GM20000 (cell line): ENCODE data around the gene RANBP17.

Experiments used
- DNase-seq: peaks from one replicate; pipeline ENCODE4 v3.0.0; 2012; ENCODE audit warnings: low spot score
- CTCF ChIP-seq: IDR thresholded peaks from 2 replicates; pipeline ENCODE4 v1.5.1; 2012; ENCODE audit warnings: mild to moderate bottlenecking, control low read depth; ENCODE audit errors: extremely low read depth, missing control alignments

Gene RANBP17

DNA sequence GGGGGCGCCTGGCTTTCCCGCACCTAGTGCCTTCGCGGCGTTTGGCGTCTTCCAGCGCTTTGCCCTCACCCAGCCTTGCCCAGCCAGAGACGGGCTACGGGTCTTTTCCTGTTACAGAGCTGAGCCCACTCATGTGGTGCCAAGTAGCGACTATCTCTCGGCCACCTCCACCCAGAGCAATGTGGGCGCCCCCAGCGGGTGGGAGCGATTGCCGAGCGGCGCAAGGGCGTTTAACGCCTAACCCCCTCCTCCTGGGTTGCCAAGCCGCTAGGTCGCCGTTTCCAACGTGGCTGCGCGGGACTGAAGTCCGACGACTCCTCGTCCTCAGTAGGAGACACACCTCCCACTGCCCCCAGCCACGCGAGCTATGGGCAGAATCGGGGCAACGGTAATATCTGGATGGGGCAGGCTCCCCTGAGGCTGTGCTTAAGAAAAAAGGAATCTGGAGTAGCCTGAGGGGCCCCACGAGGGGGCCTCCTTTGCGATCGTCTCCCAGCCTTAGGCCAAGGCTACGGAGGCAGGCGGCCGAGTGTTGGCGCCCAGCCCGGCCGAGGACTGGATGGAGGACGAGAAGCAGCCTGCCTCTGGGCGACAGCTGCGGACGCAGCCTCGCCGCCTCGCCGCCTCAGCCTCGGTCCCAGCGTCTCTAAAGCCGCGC, 453.0 kb downstream of the RANBP17 start:
- TF ChIP-seq CTCF, result no peak
- DNase-seq, result no peak

- no peak for TF ChIP-seq CTCF
- no peak for DNase-seq
Measured at GRCh38 chr5:171315386-171315891, 453.6 kb downstream of the RANBP17 start.

- no peak for TF ChIP-seq CTCF
- no peak for DNase-seq
Measured at GRCh38 chr5:171315925-171316257, 454.1 kb downstream of the RANBP17 start.

- DNase-seq, result no peak
Measured at GRCh38 chr5:171316258-171317121, 454.7 kb downstream of the RANBP17 start.

GRCh38 chr5:171317230-171317629, 455.4 kb downstream of the RANBP17 start:
- DNase-seq, result no peak
- no peak for TF ChIP-seq CTCF

More at GRCh38 chr5:171316258-171317121, 454.7 kb downstream of the RANBP17 start:
- TF ChIP-seq CTCF, result no peak

DNA sequence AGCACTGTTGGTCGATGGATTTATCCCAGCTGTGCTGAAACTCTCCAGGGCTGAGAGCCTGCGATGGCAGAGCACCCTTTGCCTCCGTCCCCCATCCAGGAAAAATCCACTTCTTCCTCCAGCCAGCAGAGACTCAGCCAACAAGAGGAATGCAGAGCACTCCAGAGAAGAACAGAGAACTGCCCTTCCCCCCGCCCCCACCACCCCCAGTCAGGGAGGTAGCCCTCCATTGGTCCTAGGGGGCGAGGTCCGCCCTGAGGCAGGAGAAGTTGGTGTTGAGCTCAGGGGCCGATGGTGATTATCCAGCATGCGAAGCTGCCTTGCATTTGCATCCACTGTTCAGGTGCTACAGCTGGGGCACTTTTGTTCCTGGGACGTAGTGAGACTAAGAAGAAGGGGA, 456.2 kb downstream of the RANBP17 start:
- DNase-seq, result no peak

More for the DNA sequence above, 456.2 kb downstream of the RANBP17 start:
- TF ChIP-seq CTCF, result no peak
